CD14-positive monocyte (primary cell): ENCODE measurements around the gene DDX10. TPM values are rescaled to one million over a fixed set of nuclear protein-coding genes. Genes with fewer than 3 reads are reported as not detected.
A peak's percentile ranks its signal among the peaks of the same experiment; 100 is the strongest.

Source experiments
- DNase-seq, 3 donors: peaks; one replicate each; pipeline ENCODE4 v3.0.0-alpha.2; 2011 to 2022
- H2AFZ ChIP-seq: 2 replicates; pipeline ENCODE4 v1.6.0; 2012; ENCODE audit warnings: mild to moderate bottlenecking, low read depth, low read length, inconsistent platforms; ENCODE audit not compliant: insufficient read depth, poor library complexity, severe bottlenecking
- H3K27ac ChIP-seq, 2 donors: 1 replicate in 1 of 2; 2 replicates in 1 of 2; pipeline ENCODE4 v1.5.1; 2012 to 2013; ENCODE audit warnings: low read length in 2 of 2, control low read depth in 1 of 2, inconsistent platforms in 1 of 2, low read depth in 1 of 2, mild to moderate bottlenecking in 1 of 2
- H3K27me3 ChIP-seq, 2 donors: one replicate each; pipeline versions ENCODE4 v1.6.0 to v1.6.1; 2011 to 2013; ENCODE audit warnings: low read length in 2 of 2; ENCODE audit not compliant: control insufficient read depth in 2 of 2, insufficient read depth in 2 of 2
- H3K36me3 ChIP-seq, 2 donors: replicated peaks in 1 of 2; 1 replicate in 1 of 2; 2 replicates in 1 of 2; pipeline versions ENCODE4 v1.5.1 to v1.6.1; 2012 to 2013; ENCODE audit warnings: low read length in 2 of 2, control low read depth in 1 of 2, inconsistent platforms in 1 of 2, mild to moderate bottlenecking in 1 of 2; ENCODE audit not compliant: insufficient read depth in 2 of 2, control insufficient read depth in 1 of 2
- H3K4me1 ChIP-seq, 2 donors: 1 replicate in 1 of 2; 2 replicates in 1 of 2; pipeline versions ENCODE4 v1.5.1 to v1.6.1; 2012 to 2013; ENCODE audit warnings: low read length in 2 of 2, control low read depth in 1 of 2, inconsistent platforms in 1 of 2, mild to moderate bottlenecking in 1 of 2, moderate library complexity in 1 of 2; ENCODE audit not compliant: insufficient read depth in 2 of 2, control insufficient read depth in 1 of 2
- H3K4me2 ChIP-seq: replicated peaks from 2 replicates; pipeline ENCODE3; 2012; ENCODE audit warnings: low read length, moderate library complexity, mild to moderate bottlenecking; ENCODE audit not compliant: poor library complexity, severe bottlenecking; ENCODE audit errors: extremely low read depth
- H3K4me3 ChIP-seq, 3 experiments: fragments of 200-600 bp in 1 of 3; sonication (generic) in 1 of 3; replicated peaks in 1 of 3; 1 replicate in 2 of 3; 2 replicates in 1 of 3; pipeline ENCODE4 v1.5.1; 2011 to 2013; ENCODE audit warnings: low read length in 3 of 3, mild to moderate bottlenecking in 3 of 3, control low read depth in 2 of 3, low read depth in 2 of 3, inconsistent platforms in 1 of 3, moderate library complexity in 1 of 3
- H3K79me2 ChIP-seq: 2 replicates; pipeline ENCODE4 v1.6.0; 2012; ENCODE audit warnings: mild to moderate bottlenecking, control low read depth, inconsistent platforms, low read length, moderate library complexity; ENCODE audit not compliant: insufficient read depth
- H3K9ac ChIP-seq: 2 replicates; pipeline ENCODE4 v1.6.0; 2017; ENCODE audit warnings: low read length, mild to moderate bottlenecking; ENCODE audit not compliant: insufficient read depth, poor library complexity, severe bottlenecking
- H3K9me3 ChIP-seq, 2 donors: replicated peaks in 1 of 2; 1 replicate in 1 of 2; 2 replicates in 1 of 2; pipeline versions ENCODE4 v1.5.1 to v1.6.1; 2012 to 2013; ENCODE audit warnings: low read length in 2 of 2, control low read depth in 1 of 2; ENCODE audit not compliant: control insufficient read depth in 1 of 2, insufficient read depth in 1 of 2
- H4K20me1 ChIP-seq: 2 replicates; pipeline ENCODE4 v1.6.0; 2012; ENCODE audit warnings: mild to moderate bottlenecking, low read length, control low read depth, moderate library complexity; ENCODE audit not compliant: insufficient read depth
- H3K27ac Mint-ChIP-seq, 7 donors: one replicate each; pipeline ENCODE4 v1.8.0; 2020; ENCODE audit warnings: mild to moderate bottlenecking in 7 of 7, mixed read lengths in 7 of 7, moderate library complexity in 6 of 7, inconsistent platforms in 2 of 7
- H3K27me3 Mint-ChIP-seq, 3 donors: one replicate each; pipeline ENCODE4 v1.8.0; 2021 to 2022; ENCODE audit warnings: low read depth in 3 of 3, mild to moderate bottlenecking in 3 of 3, mixed read lengths in 3 of 3, moderate library complexity in 3 of 3, inconsistent platforms in 1 of 3
- H3K36me3 Mint-ChIP-seq, 2 donors: one replicate each; pipeline ENCODE4 v1.8.0; 2020; ENCODE audit warnings: mixed read lengths in 2 of 2, inconsistent platforms in 1 of 2, mild to moderate bottlenecking in 1 of 2
- H3K4me1 Mint-ChIP-seq: one replicate; pipeline ENCODE4 v1.8.0; 2020; ENCODE audit warnings: mild to moderate bottlenecking, mixed read lengths
- H3K4me3 Mint-ChIP-seq, 2 donors: one replicate each; pipeline ENCODE4 v1.8.0; 2020; ENCODE audit warnings: mild to moderate bottlenecking in 2 of 2, mixed read lengths in 2 of 2, moderate library complexity in 1 of 2
- H3K9me3 Mint-ChIP-seq, 7 donors: one replicate each; pipeline ENCODE4 v1.8.0; 2020 to 2022; ENCODE audit warnings: mixed read lengths in 7 of 7, mild to moderate bottlenecking in 6 of 7, moderate library complexity in 6 of 7, inconsistent platforms in 2 of 7
- CTCF ChIP-seq: fragments of 200-600 bp; IDR thresholded peaks from one replicate; pipeline ENCODE4 v1.8.0; 2022; ENCODE audit warnings: antibody characterized with exemption, mild to moderate bottlenecking
- WGBS: methylation state at CpG from one replicate; pipeline ENCODE4 v1.1.5; 2013; ENCODE audit warnings: missing lambda C conversion rate; ENCODE audit not compliant: insufficient coverage; 5-methylcytosine and 5-hydroxymethylcytosine counted together
- intact Hi-C, 2 donors: fragments of 100-400 bp; cut with micrococcal nuclease; formaldehyde crosslinking; loops; one replicate each; pipeline versions ENCODE4 v1.15.0 to v1.15.1; 2023
- polyA plus RNA-seq, 3 donors: library from polyadenylated mRNA; depleted of rRNA in 1 of 3; unstranded in 2 of 3; stranded (reverse) in 1 of 3; fragments of 300-500 nt in 2 of 3; fragments of >200 nt in 1 of 3; fragmentation: Illumina TruSeq in 2 of 3; gene quantifications; 1 replicate in 2 of 3; 2 replicates in 1 of 3; pipeline ENCODE4 v1.2.3, GENCODE V29; 2012 to 2021

The DDX10 gene
- polyA plus RNA-seq, 3 donors, result 5.0 to 6.3 (median 5.3) TPM

DNA sequence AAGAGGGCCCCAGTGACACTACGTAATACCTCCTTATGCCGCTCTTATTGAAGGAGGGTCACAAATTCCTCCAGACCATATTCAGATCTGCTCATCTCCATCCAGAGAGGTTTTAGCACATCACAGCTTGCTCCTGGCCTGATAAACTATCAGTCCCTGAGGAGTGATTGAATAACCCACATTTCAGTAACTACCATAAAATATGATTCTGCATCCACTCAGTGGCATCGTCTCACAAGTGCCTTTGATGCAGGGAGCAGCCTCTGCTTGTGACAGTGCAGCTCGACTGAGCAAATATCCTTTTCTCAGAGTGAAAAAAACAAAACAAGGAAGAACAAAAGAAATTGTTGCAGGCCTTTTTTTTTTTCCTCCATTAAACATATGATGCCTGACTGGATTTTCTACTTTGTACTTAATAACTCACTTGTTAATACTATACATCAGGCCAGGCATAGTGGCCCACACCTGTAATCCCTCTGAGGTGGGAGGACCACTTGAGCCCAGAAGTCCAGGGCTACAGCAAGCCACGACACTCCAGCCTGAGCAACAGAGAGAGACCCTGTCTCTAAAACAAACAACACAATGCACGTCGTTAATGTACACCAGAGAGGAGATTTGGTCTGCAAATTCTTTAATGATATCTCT is 64.5 kb downstream of the DDX10 start:
- Histone ChIP-seq H3K4me2 (no peak overlapping the region), H3K79me2 (no peaks in the 10 kb centered on the region), H3K4me3 (no peak overlapping the region), H3K9ac (no peak overlapping the region), H3K27ac (no peak overlapping the region), H2AFZ (no peak overlapping the region), H3K27me3 (no peaks in the 10 kb centered on the region), H4K20me1 (no peaks in the 10 kb centered on the region), H3K4me1 (peaks cover 13 to 15% of the 10 kb centered on the region in 2 donors), H3K36me3 (peaks cover 0 to 19% of the 10 kb centered on the region in 2 donors), H3K9me3 (no peaks in the 10 kb centered on the region)
- H3K27ac Mint-ChIP-seq, result no peak overlapping the region
- H3K27me3 Mint-ChIP-seq, result no peaks in the 10 kb centered on the region
- TF ChIP-seq CTCF, result no peak
- no peak for DNase-seq
- H3K4me3 Mint-ChIP-seq, result no peak overlapping the region
- peaks cover 19 to 20% of the 10 kb centered on the region in 2 donors for H3K36me3 Mint-ChIP-seq
- WGBS, result 91% methylated on average over 5 of the region's 7 CpGs
- H3K4me1 Mint-ChIP-seq, result peaks cover 18% of the 10 kb centered on the region
- intact Hi-C loops, result no loop called here
- peaks cover 0 to 4% (median 0%) of the 10 kb centered on the region in 7 donors for H3K9me3 Mint-ChIP-seq

GRCh38 chr11:108732395-108732794 is 67.5 kb downstream of the DDX10 start:
- H2AFZ ChIP-seq, result no peak overlapping the region
- WGBS, result 96% methylated on average over 8 of the region's 8 CpGs
- intact Hi-C loops, result no loop called here
- peak overlapping the region in 1 of 7 donors; percentile 1 for H3K27ac Mint-ChIP-seq
- no peak overlapping the region for H3K4me3 Mint-ChIP-seq
- peaks cover 18% of the 10 kb centered on the region for H3K4me1 Mint-ChIP-seq
- H3K27me3 Mint-ChIP-seq, result no peaks in the 10 kb centered on the region
- peaks cover 13 to 15% of the 10 kb centered on the region in 2 donors for H3K4me1 ChIP-seq
- no peak for DNase-seq
- H3K9me3 ChIP-seq, result no peaks in the 10 kb centered on the region
- no peak overlapping the region for H3K4me3 ChIP-seq
- peaks cover 0 to 2% (median 0%) of the 10 kb centered on the region in 7 donors for H3K9me3 Mint-ChIP-seq
- H3K27ac ChIP-seq, result no peak overlapping the region
- no peaks in the 10 kb centered on the region for H3K27me3 ChIP-seq
- no peak for TF ChIP-seq CTCF
- no peaks in the 10 kb centered on the region for H3K79me2 ChIP-seq
- H3K36me3 Mint-ChIP-seq, result peaks cover 10 to 11% of the 10 kb centered on the region in 2 donors
- no peaks in the 10 kb centered on the region for H4K20me1 ChIP-seq
- H3K9ac ChIP-seq, result no peak overlapping the region
- H3K36me3 ChIP-seq, result peaks cover 0 to 9% of the 10 kb centered on the region in 2 donors
- H3K4me2 ChIP-seq, result no peak overlapping the region
